NT2/D1 (cell line): ENCODE measurements around the gene GRIK2.

Source experiments
- SUZ12 ChIP-seq: IDR thresholded peaks from 2 replicates; pipeline ENCODE4 v1.6.1; 2011; ENCODE audit not compliant: insufficient read length, insufficient read depth; ENCODE audit errors: extremely low read depth
- YY1 ChIP-seq: IDR thresholded peaks from 2 replicates; pipeline ENCODE4 v1.6.1; 2011; ENCODE audit not compliant: insufficient read length, insufficient read depth

DNA sequence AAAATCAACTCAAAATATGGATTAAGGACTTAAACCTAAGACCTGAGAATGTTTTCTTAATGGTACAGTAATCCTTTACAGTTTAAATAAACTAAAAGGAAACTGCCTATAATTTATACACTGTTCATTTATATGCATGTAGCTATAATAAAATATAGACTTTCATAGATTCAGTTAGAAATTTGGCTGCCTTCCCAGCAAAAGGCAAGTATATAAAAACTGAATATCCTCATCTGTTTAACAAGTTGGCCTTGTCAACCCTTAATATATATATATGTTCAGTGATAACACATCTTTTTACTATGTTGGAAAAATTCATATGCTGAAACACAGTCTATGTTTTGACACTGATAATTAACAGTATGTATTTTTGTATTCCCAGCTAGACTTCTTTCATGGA, 123.1 kb downstream of the GRIK2 start:
- TF ChIP-seq SUZ12: no peak
- TF ChIP-seq YY1: no peak
